Esophagus squamous epithelium (tissue), 5 donors: Measurements from ENCODE around the gene NXF1. TPM values are rescaled to one million over a fixed set of nuclear protein-coding genes. Genes with fewer than 3 reads are reported as not detected.

Source experiments
- DNase-seq: peaks from one replicate; lab custom pipeline; 2025; lab: John Stamatoyannopoulos, UW
- H3K27ac ChIP-seq, 4 donors: fragments of 200-600 bp; sonication (generic); one replicate each; pipeline ENCODE4 v1.5.1; 2016 to 2019; ENCODE audit warnings: mild to moderate bottlenecking in 1 of 4
- H3K27me3 ChIP-seq, 4 donors: fragments of 200-600 bp; sonication (generic); 1 replicate in 3 of 4; 2 replicates in 1 of 4; pipeline versions ENCODE4 v1.5.1 to v1.6.0; 2017 to 2021; ENCODE audit warnings: antibody characterized with exemption in 1 of 4
- H3K36me3 ChIP-seq, 3 donors: fragments of 200-600 bp; sonication (generic); one replicate each; pipeline ENCODE4 v1.5.1; 2016 to 2019
- H3K4me1 ChIP-seq, 3 donors: fragments of 200-600 bp; sonication (generic); one replicate each; pipeline ENCODE4 v1.5.1; 2017 to 2019
- H3K4me3 ChIP-seq, 4 donors: fragments of 200-600 bp; sonication (generic); 1 replicate in 3 of 4; 2 replicates in 1 of 4; pipeline ENCODE4 v1.5.1; 2016 to 2019; ENCODE audit warnings: mild to moderate bottlenecking in 2 of 4, moderate library complexity in 1 of 4
- H3K9me3 ChIP-seq, 3 donors: fragments of 200-600 bp; sonication (generic); one replicate each; pipeline ENCODE4 v1.5.1; 2016 to 2019
- POLR2A ChIP-seq, 4 donors: fragments of 450-650 bp; IDR thresholded peaks; one replicate each; pipeline ENCODE4 v1.6.1; 2017; ENCODE audit warnings: antibody characterized with exemption in 4 of 4, mild to moderate bottlenecking in 4 of 4, moderate library complexity in 3 of 4
- WGBS, 2 donors: methylation state at CpG; one replicate each; pipeline ENCODE4 v1.1.5; 2018; 5-methylcytosine and 5-hydroxymethylcytosine counted together
- intact Hi-C: fragments of 100-400 bp; cut with DNase I; formaldehyde crosslinking; loops from one replicate; pipeline ENCODE4 v1.15.0; 2022
- total RNA-seq, 4 donors: library from RNA; depleted of rRNA; stranded (reverse); fragments of >200 nt; gene quantifications; one replicate each; pipeline ENCODE4 v1.1.0, GENCODE V29; 2016
- TF ChIP-seq, protein P1 (sequence below), 6 experiments: fragments of 450-650 bp in 4 of 6; fragments of 200-600 bp in 2 of 6; sonication (generic) in 2 of 6; IDR thresholded peaks; one replicate each; pipeline ENCODE4 v1.5.1; 2016 to 2019; ENCODE audit warnings: antibody characterized with exemption in 6 of 6, mild to moderate bottlenecking in 4 of 6, moderate library complexity in 4 of 6
- donor health status: DM: yes; HTN: yes; CAD: no.

NXF1 gene
- total RNA-seq, 4 donors from 2014 or later: 38.1 to 62.4 (median 44.4) TPM

DNA sequence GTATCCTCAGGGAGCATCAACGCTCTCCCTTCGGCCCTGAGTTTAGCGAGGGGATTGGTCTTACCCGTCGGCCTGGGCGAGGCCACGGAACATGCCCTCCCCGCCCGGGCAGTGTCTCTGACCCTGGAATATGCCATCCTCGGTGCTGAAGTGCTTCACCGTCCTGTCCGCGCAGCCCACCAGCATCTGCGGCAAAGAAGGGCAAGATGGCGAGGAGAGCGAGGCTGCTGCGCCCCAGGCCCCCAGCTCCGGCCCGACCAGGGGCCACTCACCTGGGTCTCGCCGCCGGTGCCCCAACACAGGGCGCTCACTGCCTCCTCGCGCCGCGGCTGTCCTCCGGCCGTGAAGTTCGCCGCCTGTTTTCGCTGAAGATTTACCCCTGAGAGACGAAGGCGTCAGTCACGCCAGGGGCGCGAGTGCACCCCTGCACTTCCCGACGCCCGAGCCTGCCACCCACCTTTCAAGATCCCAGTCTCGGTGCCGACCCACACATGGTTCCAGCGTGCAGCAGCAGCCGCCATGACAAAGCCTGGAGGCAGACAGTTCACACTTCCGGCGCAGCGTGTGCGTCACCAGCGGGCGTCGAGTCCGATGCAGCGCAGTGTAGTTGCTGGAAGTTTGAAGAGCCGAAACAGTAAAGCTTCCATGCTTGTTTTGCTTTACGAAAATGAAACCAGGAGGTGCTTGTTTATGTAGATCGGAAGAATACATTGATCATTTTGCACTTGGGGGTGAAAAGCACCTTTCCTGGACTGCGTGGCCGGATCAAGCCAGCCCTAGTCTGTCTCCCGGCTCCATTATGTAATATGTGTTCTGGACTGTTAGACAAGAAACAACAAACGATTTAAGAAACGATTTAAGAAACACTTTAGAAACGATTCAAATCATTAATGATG, 34.1 kb upstream of the NXF1 start, which contains the start of gene WDR74:
WDR74 (minus strand) TSS at position 541 of the 896 bp plus-strand sequence; CDS start at position 521, 20 bp downstream.
- intact Hi-C loops: no loop called here
- Histone ChIP-seq H3K4me3 (peak within 1 kb of the TSS; percentile 82 to 93 (median 89)), H3K27ac (peak within 1 kb of the TSS; percentile 95 to 99 (median 98)), H3K9me3 (no peaks in the 10 kb centered on the region), H3K4me1 (peaks cover 17 to 58% (median 23%) of the 10 kb centered on the region in 3 donors), H3K27me3 (no peaks in the 10 kb centered on the region), H3K36me3 (peaks cover 0 to 24% (median 17%) of the 10 kb centered on the region in 3 donors)
- TF ChIP-seq POLR2A (IDR thresholded peaks at IDR 0.05): peak in 3 of 4 donors; percentile 41 to 94 (median 73)
- TF ChIP-seq, protein P1, sequence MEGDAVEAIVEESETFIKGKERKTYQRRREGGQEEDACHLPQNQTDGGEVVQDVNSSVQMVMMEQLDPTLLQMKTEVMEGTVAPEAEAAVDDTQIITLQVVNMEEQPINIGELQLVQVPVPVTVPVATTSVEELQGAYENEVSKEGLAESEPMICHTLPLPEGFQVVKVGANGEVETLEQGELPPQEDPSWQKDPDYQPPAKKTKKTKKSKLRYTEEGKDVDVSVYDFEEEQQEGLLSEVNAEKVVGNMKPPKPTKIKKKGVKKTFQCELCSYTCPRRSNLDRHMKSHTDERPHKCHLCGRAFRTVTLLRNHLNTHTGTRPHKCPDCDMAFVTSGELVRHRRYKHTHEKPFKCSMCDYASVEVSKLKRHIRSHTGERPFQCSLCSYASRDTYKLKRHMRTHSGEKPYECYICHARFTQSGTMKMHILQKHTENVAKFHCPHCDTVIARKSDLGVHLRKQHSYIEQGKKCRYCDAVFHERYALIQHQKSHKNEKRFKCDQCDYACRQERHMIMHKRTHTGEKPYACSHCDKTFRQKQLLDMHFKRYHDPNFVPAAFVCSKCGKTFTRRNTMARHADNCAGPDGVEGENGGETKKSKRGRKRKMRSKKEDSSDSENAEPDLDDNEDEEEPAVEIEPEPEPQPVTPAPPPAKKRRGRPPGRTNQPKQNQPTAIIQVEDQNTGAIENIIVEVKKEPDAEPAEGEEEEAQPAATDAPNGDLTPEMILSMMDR (IDR thresholded peaks at IDR 0.05): peak in 1 of 6 experiments; percentile 20
- 0 to 1% methylated on average over 23 to 39 of the region's 62 CpGs for WGBS, 2 donors
- peak; percentile 57 for DNase-seq

DNA sequence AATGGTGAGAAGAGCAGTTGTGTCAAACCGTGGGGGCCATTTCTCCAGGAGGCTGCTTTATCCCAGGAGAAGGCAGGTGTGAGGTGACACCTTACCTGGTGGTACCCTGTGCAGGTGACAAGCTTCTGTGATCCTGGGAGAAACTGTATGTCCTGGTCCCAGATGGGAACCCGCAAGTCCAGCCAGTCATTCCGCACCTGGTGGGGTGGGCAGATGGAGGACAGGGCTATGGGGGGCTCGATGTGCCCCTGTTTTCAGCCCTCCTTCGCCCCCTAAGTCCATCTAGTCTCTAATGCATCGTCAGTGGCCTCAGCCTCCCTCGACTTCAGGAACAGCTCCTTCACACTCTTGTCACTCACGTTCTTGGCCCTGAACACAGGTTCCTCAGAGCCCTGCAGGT, 30.1 kb upstream of the NXF1 start:
- no peak overlapping the region for H3K27ac ChIP-seq
- H3K9me3 ChIP-seq: no peaks in the 10 kb centered on the region
- no peak for TF ChIP-seq POLR2A (IDR thresholded peaks at IDR 0.05)
- TF ChIP-seq, protein P1 (IDR thresholded peaks at IDR 0.05): no peak
- intact Hi-C loops: no loop called here
- peaks cover 26 to 57% (median 33%) of the 10 kb centered on the region in 3 donors for H3K4me1 ChIP-seq
- DNase-seq: no peak
- H3K27me3 ChIP-seq: no peaks in the 10 kb centered on the region
- peaks cover 0 to 34% (median 21%) of the 10 kb centered on the region in 3 donors for H3K36me3 ChIP-seq
- 81 to 84% methylated on average over 6 to 8 of the region's 8 CpGs for WGBS, 2 donors
- H3K4me3 ChIP-seq: no peak overlapping the region

DNA sequence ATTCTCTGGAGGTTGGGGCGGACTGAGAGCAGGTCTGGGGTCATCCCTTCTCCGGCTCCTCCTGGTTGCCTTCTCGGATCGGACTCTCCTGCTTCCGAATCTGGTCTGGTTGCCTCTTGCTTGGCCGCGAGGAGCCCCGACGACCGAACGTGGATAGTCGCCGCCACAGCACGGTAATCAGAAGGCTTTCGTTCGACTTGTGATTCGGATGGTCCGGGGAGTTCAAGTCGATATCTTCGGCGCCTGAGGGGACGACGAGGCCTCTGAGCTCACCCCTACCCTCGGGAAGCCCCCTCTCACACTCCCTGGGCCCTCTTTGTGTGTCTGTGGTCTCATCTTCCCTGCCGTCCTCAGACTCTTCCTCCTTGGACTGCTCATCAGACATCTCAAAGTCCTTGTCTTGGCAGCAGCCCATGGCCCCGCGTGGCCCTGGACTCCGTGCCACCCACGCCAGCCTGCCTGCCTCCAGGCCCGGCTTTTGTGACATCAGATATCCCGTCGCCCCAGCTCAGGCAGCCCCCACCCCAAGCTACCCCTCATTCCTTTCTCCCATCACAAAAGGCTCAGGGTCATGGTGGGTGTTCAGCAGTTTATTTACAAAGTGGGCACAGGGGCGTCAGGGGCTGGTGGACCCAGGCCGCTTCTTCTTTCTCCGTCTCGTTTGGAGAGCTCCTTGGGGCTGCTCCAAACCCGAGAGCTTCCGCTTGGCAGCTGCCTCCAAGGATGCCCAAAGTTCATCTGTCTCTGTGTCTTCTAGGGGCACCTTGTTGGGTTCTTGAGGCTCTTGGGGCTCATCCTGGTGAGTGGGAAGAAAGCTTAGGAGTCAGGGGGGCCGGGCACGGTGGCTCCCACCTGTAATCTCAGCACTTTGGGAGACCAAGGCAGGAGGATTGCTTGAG, 27.3 kb upstream of the NXF1 start, which contains the start of gene TEX54:
TEX54 (minus strand) TSS at position 506 of the 899 bp plus-strand sequence.
- TF ChIP-seq POLR2A (IDR thresholded peaks at IDR 0.05): no peak
- TF ChIP-seq, protein P1 (IDR thresholded peaks at IDR 0.05): no peak
- 15 to 22% methylated on average over 12 to 15 of the region's 40 CpGs for WGBS, 2 donors
- Histone ChIP-seq H3K27ac (peak within 1 kb of the TSS; percentile 93 to 100 (median 98)), H3K27me3 (no peaks in the 10 kb centered on the region), H3K4me3 (peak within 1 kb of the TSS; percentile 65 to 90 (median 81)), H3K9me3 (no peaks in the 10 kb centered on the region), H3K4me1 (peaks cover 17 to 63% (median 39%) of the 10 kb centered on the region in 3 donors), H3K36me3 (peaks cover 0 to 56% (median 22%) of the 10 kb centered on the region in 3 donors)
- DNase-seq: no peak
- intact Hi-C loops: no loop called here

DNA sequence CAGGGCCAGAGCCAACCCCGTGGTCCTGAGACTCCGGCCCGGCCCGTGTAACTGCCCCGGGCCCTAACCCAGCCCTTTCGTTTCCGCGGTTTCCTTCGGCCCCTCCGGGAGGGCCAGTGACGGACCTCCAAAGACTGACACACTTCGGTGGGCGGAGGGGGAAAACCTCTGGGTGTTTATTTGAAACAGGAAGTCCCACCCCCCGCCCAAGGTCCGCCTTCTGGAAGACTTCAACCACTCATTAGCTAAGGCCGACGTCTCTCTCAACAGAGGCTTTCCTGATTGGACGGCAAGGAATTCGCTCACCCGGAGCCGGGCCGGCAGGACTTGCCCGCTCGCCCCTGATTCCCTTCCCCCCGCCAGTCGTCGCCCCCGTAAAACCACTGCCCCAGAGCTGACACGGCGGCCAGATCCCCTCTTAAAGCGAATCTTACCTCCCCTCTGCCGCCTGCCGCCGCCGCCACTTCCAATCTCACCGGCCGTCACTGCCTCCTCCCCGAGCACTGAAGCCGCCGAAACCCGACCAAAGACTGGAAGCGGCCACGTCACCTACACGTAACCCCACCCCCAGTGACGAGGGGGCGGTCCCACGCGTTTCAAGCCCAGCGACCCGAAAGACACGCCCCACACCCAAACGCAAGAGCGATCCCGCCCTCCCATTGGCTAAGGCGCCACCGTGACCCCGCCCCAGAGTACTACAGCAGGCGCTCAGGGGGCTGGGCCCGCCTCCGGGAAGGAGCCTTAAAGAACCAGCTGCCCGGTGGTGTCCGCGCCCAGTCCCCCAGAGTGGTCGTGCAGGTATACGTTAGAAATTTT, 26.5 kb upstream of the NXF1 start, which contains the start of gene STX5:
STX5 (minus strand) TSS at position 532 of the 816 bp plus-strand sequence. CDS start 808 bp downstream, outside the sequence.
- peak in 3 of 4 donors; percentile 59 to 92 (median 87) for TF ChIP-seq POLR2A (IDR thresholded peaks at IDR 0.05)
- TF ChIP-seq, protein P1 (IDR thresholded peaks at IDR 0.05): peak in 1 of 6 experiments; percentile 2
- Histone ChIP-seq H3K27ac (peak within 1 kb of the TSS; percentile 93 to 100 (median 98)), H3K4me3 (peak within 1 kb of the TSS; percentile 65 to 90 (median 81)), H3K36me3 (peaks cover 7 to 65% (median 30%) of the 10 kb centered on the region in 3 donors), H3K27me3 (no peaks in the 10 kb centered on the region), H3K4me1 (peaks cover 17 to 58% (median 37%) of the 10 kb centered on the region in 3 donors), H3K9me3 (no peaks in the 10 kb centered on the region)
- DNase-seq: peak; percentile 96
- 0% methylated on average over 7 to 11 of the region's 65 CpGs for WGBS, 2 donors
- intact Hi-C loops: no loop called here
